GM23338 (cell line): ENCODE results near the gene SMIM12. TPM values are rescaled to one million over a fixed set of nuclear protein-coding genes. Genes with fewer than 3 reads are reported as not detected.

Experiments used
- ATAC-seq: fragments of 200-7000 bp; cut with Tn5 transposase; 3 replicates; pipeline ENCODE4 v1.9.1; 2020
- DNase-seq: peaks from one replicate; pipeline ENCODE4 v3.0.0-alpha.2; 2015; ENCODE audit warnings: low spot score
- H2AFZ ChIP-seq: fragments of 200-600 bp; sonication (generic); 2 replicates; pipeline ENCODE4 v1.8.0; 2016; ENCODE audit warnings: antibody characterized with exemption, mild to moderate bottlenecking, moderate library complexity
- H3F3A ChIP-seq: fragments of 200-600 bp; sonication (generic); replicated peaks from 2 replicates; pipeline ENCODE4 v1.8.0; 2017; ENCODE audit warnings: antibody characterized with exemption, mixed run types, low read depth
- H3K27ac ChIP-seq: fragments of 200-600 bp; sonication (generic); 2 replicates; pipeline ENCODE4 v1.6.1; 2016; ENCODE audit warnings: low read depth
- H3K27me3 ChIP-seq: fragments of 200-600 bp; sonication (generic); 2 replicates; pipeline ENCODE4 v1.8.0; 2016; ENCODE audit warnings: mild to moderate bottlenecking, mixed run types, moderate library complexity; ENCODE audit not compliant: insufficient read depth
- H3K36me3 ChIP-seq: fragments of 200-600 bp; sonication (generic); 2 replicates; pipeline ENCODE4 v1.8.0; 2016; ENCODE audit warnings: mild to moderate bottlenecking; ENCODE audit not compliant: insufficient read depth
- H3K4me1 ChIP-seq: fragments of 200-600 bp; sonication (generic); 2 replicates; pipeline ENCODE4 v1.8.0; 2016; ENCODE audit warnings: mild to moderate bottlenecking, moderate library complexity; ENCODE audit not compliant: insufficient read depth
- H3K4me2 ChIP-seq: fragments of 200-600 bp; sonication (generic); 2 replicates; pipeline ENCODE4 v1.7.1; 2017; ENCODE audit warnings: mixed run types
- H3K4me3 ChIP-seq: fragments of 200-600 bp; sonication (generic); 2 replicates; pipeline ENCODE4 v1.6.1; 2016; ENCODE audit warnings: mixed run types
- H3K79me2 ChIP-seq: fragments of 200-600 bp; sonication (generic); replicated peaks from 2 replicates; pipeline ENCODE4 v1.8.0; 2017; ENCODE audit warnings: mild to moderate bottlenecking; ENCODE audit not compliant: insufficient read depth
- H3K9me2 ChIP-seq: fragments of 200-600 bp; sonication (generic); 2 replicates; pipeline ENCODE4 v1.8.0; 2017; ENCODE audit not compliant: insufficient read depth
- H4K20me1 ChIP-seq: fragments of 200-600 bp; sonication (generic); replicated peaks from 2 replicates; pipeline ENCODE4 v1.8.0; 2017; ENCODE audit warnings: mild to moderate bottlenecking; ENCODE audit not compliant: insufficient read depth
- H3K27ac Mint-ChIP-seq: 2 replicates; pipeline ENCODE4 v1.8.0; 2020; ENCODE audit warnings: inconsistent platforms, mild to moderate bottlenecking, moderate library complexity, mixed read lengths
- H3K27me3 Mint-ChIP-seq: 3 replicates; pipeline ENCODE4 v1.8.0; 2022; ENCODE audit warnings: low read depth, mild to moderate bottlenecking, moderate library complexity, mixed read lengths, inconsistent platforms; ENCODE audit not compliant: insufficient read depth, poor library complexity
- H3K36me3 Mint-ChIP-seq: 3 replicates; pipeline ENCODE4 v1.8.0; 2021; ENCODE audit warnings: low read depth, mild to moderate bottlenecking, inconsistent platforms, moderate library complexity, mixed read lengths
- H3K4me1 Mint-ChIP-seq: 3 replicates; pipeline ENCODE4 v1.8.0; 2020; ENCODE audit warnings: mild to moderate bottlenecking, inconsistent platforms, mixed read lengths
- H3K4me3 Mint-ChIP-seq: 3 replicates; pipeline ENCODE4 v1.8.0; 2021; ENCODE audit warnings: moderate library complexity, mild to moderate bottlenecking, inconsistent platforms, mixed read lengths
- H3K9me3 Mint-ChIP-seq: 3 replicates; pipeline ENCODE4 v1.8.0; 2020; ENCODE audit warnings: moderate library complexity, mild to moderate bottlenecking, inconsistent platforms, mixed read lengths
- CREB1 ChIP-seq: fragments of 250-450 bp; sonication (Bioruptor Pico); IDR thresholded peaks from 2 replicates; pipeline ENCODE4 v1.5.0; 2020; ENCODE audit warnings: low read depth, mild to moderate bottlenecking, moderate library complexity
- CTCF ChIP-seq, 2 experiments: fragments of 200-600 bp in 1 of 2; sonication (generic) in 1 of 2; conservative IDR thresholded peaks; 2 replicates each; pipeline versions ENCODE4 v1.5.1 to v1.6.1; 2016 to 2017; ENCODE audit warnings: antibody characterized with exemption in 2 of 2, low read depth in 2 of 2, mild to moderate bottlenecking in 2 of 2, moderate library complexity in 1 of 2
- ETS1 ChIP-seq: IDR thresholded peaks from 2 replicates; pipeline ENCODE4 v1.6.1; 2016; ENCODE audit warnings: antibody characterized with exemption
- EZH2 ChIP-seq: fragments of 200-600 bp; sonication (generic); IDR thresholded peaks from one replicate; pipeline ENCODE4 v1.8.0; 2017; ENCODE audit warnings: antibody characterized with exemption, mild to moderate bottlenecking, low read depth; ENCODE audit not compliant: unreplicated experiment
- EZH2phosphoT487 ChIP-seq: fragments of 200-600 bp; sonication (generic); IDR thresholded peaks from one replicate; pipeline ENCODE4 v1.8.1; 2018; ENCODE audit warnings: antibody characterized with exemption; ENCODE audit not compliant: unreplicated experiment
- JUNB ChIP-seq: IDR thresholded peaks from one replicate; pipeline ENCODE4 v1.6.1; 2016; ENCODE audit warnings: antibody characterized with exemption; ENCODE audit not compliant: unreplicated experiment
- NANOG ChIP-seq: IDR thresholded peaks from 2 replicates; pipeline ENCODE4 v1.6.1; 2016; ENCODE audit warnings: antibody characterized with exemption, borderline replicate concordance
- POLR2AphosphoS5 ChIP-seq: IDR thresholded peaks from 2 replicates; pipeline ENCODE4 v1.6.1; 2016; ENCODE audit warnings: antibody characterized with exemption, low read depth
- REST ChIP-seq: IDR thresholded peaks from one replicate; pipeline ENCODE4 v1.6.1; 2018; ENCODE audit warnings: antibody characterized with exemption; ENCODE audit not compliant: unreplicated experiment
- STAT1 ChIP-seq: IDR thresholded peaks from one replicate; pipeline ENCODE4 v1.6.1; 2016; ENCODE audit warnings: antibody characterized with exemption; ENCODE audit not compliant: unreplicated experiment
- ZNF114 ChIP-seq: fragments of 250-450 bp; sonication (Bioruptor Pico); IDR thresholded peaks from 2 replicates; pipeline ENCODE4 v1.5.0; 2020; ENCODE audit warnings: mild to moderate bottlenecking, moderate library complexity
- ZNF331 ChIP-seq: fragments of 250-450 bp; sonication (Bioruptor Pico); IDR thresholded peaks from 2 replicates; pipeline ENCODE4 v1.5.0; 2020; ENCODE audit warnings: low read depth, mild to moderate bottlenecking, moderate library complexity
- ZNF462 ChIP-seq: fragments of 250-450 bp; sonication (Bioruptor Pico); IDR thresholded peaks from 2 replicates; pipeline ENCODE4 v1.5.0; 2020; ENCODE audit warnings: mild to moderate bottlenecking, moderate library complexity
- polyA plus RNA-seq: library from polyadenylated mRNA; unstranded; fragments of >200 nt; fragmentation: Nextera tagmentation; extraction: Ambion mirVana; gene quantifications from 2 replicates; pipeline ENCODE4 v1.2.1, GENCODE V29; 2016
- total RNA-seq: library from RNA; depleted of rRNA; stranded (reverse); fragments of >200 nt; shearing (Covaris generic); gene quantifications from 2 replicates; pipeline ENCODE4 v1.2.3, GENCODE V29; 2014

The SMIM12 gene
- total and polyA plus RNA-seq, 2 experiments from 2014 or later, result 22.7 to 25.3 TPM

GRCh38 chr1:34831721-34832246 lies 27.8 kb downstream of the SMIM12 start:
- TF ChIP-seq ETS1 (no peak), NANOG (no peak), ZNF462 (CRISPR knock-in tag) (no peak), JUNB (no peak), EZH2phosphoT487 (no peak), POLR2AphosphoS5 (no peak), CREB1 (CRISPR knock-in tag) (no peak), STAT1 (no peak), CTCF (conservative IDR thresholded peaks at IDR 0.05; ENCODE audit: low read depth in 2 of 2) (no peak), ZNF114 (CRISPR knock-in tag) (no peak), ZNF331 (CRISPR knock-in tag) (no peak), REST (no peak), EZH2 (no peak)
- Histone ChIP-seq H3K27me3 (no peaks in the 10 kb centered on the region), H3K9me2 (no peaks in the 10 kb centered on the region), H3K4me2 (no peak overlapping the region), H4K20me1 (no peaks in the 10 kb centered on the region), H3K4me1 (no peaks in the 10 kb centered on the region), H3K27ac (no peak overlapping the region), H3F3A (no peaks in the 10 kb centered on the region), H3K36me3 (no peaks in the 10 kb centered on the region), H3K4me3 (no peak overlapping the region), H3K79me2 (no peaks in the 10 kb centered on the region), H2AFZ (no peak overlapping the region)
- H3K9me3 Mint-ChIP-seq, result no peaks in the 10 kb centered on the region
- ATAC-seq, result no peak
- peaks cover 3% of the 10 kb centered on the region for H3K27me3 Mint-ChIP-seq
- peaks cover 2% of the 10 kb centered on the region; the same call in 2 of the 3 replicates for H3K4me1 Mint-ChIP-seq
- H3K36me3 Mint-ChIP-seq, result no peaks in the 10 kb centered on the region
- no peak overlapping the region for H3K27ac Mint-ChIP-seq
- H3K4me3 Mint-ChIP-seq, result no peak overlapping the region
- DNase-seq, result no peak
